GM12878 (cell line): ENCODE measurements around the gene PPP2R5A. TPM values are rescaled to one million over a fixed set of nuclear protein-coding genes. Genes with fewer than 3 reads are reported as not detected.
"Not testable (repeated sequence)": the region's sequence is repeated elsewhere in the genome, so short reads cannot be mapped to it uniquely, and the experiment has no call there.

Source experiments
- ATAC-seq: fragments of 200-7000 bp; cut with Tn5 transposase; 3 replicates; pipeline ENCODE4 v1.9.1; 2020; ENCODE audit warnings: mild to moderate bottlenecking, moderate library complexity
- BruUV-seq: library from RNA; stranded (reverse); fragments of 400-500 nt; replicated peaks from 2 replicates; lab custom pipeline; 2021; lab: Mats Ljungman, UMichigan
- CTCF ChIA-PET: fragments of 300-600 bp; sonication (Branson Sonifier 250); formaldehyde crosslinking; extraction: SDS; loops from one replicate; lab custom pipeline; 2021; ENCODE audit warnings: inconsistent platforms; lab: Yijun Ruan, JAX
- POLR2A ChIA-PET: fragments of 350-600 bp; formaldehyde crosslinking; extraction: SDS; loops from one replicate; lab custom pipeline; 2021; ENCODE audit warnings: inconsistent platforms; lab: Charles Lee
- RAD21 ChIA-PET: fragments of 300-600 bp; sonication (Branson Sonifier 250); formaldehyde crosslinking; loops from one replicate; lab custom pipeline; 2023; ENCODE audit warnings: antibody characterized with exemption; ENCODE audit not compliant: unreplicated experiment; lab: Charles Lee
- SMC1A ChIA-PET: fragments of 300-600 bp; sonication (Branson Sonifier 250); formaldehyde crosslinking; loops from one replicate; lab custom pipeline; 2023; ENCODE audit not compliant: unreplicated experiment, uncharacterized antibody; lab: Charles Lee
- DNase-seq: peaks from one replicate; pipeline ENCODE4 v3.0.0-alpha.2; 2011; ENCODE audit warnings: low read depth, low spot score
- FAIRE-seq: peaks from 3 replicates; lab custom pipeline; 2011; peaks lifted over from hg19 to GRCh38; lab: Jason Lieb, UNC
- H2AFZ ChIP-seq: 2 replicates; pipeline ENCODE4 v1.6.0; 2011; ENCODE audit warnings: low read depth, low read length, control low read depth; ENCODE audit not compliant: control insufficient read depth
- H3K27ac ChIP-seq: 2 replicates; pipeline ENCODE4 v1.5.1; 2011; ENCODE audit warnings: control low read depth; ENCODE audit not compliant: control insufficient read depth, insufficient read depth
- H3K27me3 ChIP-seq, 2 experiments: replicated peaks in 1 of 2; 2 replicates each; pipeline versions ENCODE4 v1.6.0 to v1.6.1; 2011; ENCODE audit warnings: low read length in 1 of 2; ENCODE audit not compliant: control insufficient read depth in 2 of 2, insufficient read depth in 2 of 2
- H3K36me3 ChIP-seq, 2 experiments: 2 replicates each; pipeline ENCODE4 v1.5.1; 2011; ENCODE audit warnings: low read length in 1 of 2; ENCODE audit not compliant: control insufficient read depth in 2 of 2, insufficient read depth in 2 of 2
- H3K4me1 ChIP-seq: 2 replicates; pipeline ENCODE4 v1.6.1; 2011; ENCODE audit warnings: mild to moderate bottlenecking, low read length, moderate library complexity, mixed read lengths; ENCODE audit not compliant: control insufficient read depth, insufficient read depth
- H3K4me2 ChIP-seq: 2 replicates; pipeline ENCODE4 v1.6.0; 2011; ENCODE audit warnings: control low read depth; ENCODE audit not compliant: control insufficient read depth, insufficient read depth
- H3K4me3 ChIP-seq: fragments of 200-600 bp; sonication (generic); 2 replicates; pipeline ENCODE4 v1.5.1; 2016
- H3K79me2 ChIP-seq: 2 replicates; pipeline ENCODE4 v1.6.0; 2011; ENCODE audit warnings: low read length; ENCODE audit not compliant: control insufficient read depth, insufficient read depth
- H3K9ac ChIP-seq: 2 replicates; pipeline ENCODE4 v1.8.0; 2011; ENCODE audit warnings: low read length, control low read depth, mixed read lengths; ENCODE audit not compliant: control insufficient read depth, insufficient read depth
- H3K9me3 ChIP-seq: replicated peaks from 3 replicates; pipeline ENCODE4 v1.5.1; 2011; ENCODE audit warnings: mild to moderate bottlenecking, low read length; ENCODE audit not compliant: control insufficient read depth, insufficient read depth
- H4K20me1 ChIP-seq: 2 replicates; pipeline ENCODE4 v1.6.0; 2011; ENCODE audit not compliant: control insufficient read depth, insufficient read depth
- CREB1 ChIP-seq: IDR thresholded peaks from 2 replicates; pipeline ENCODE4 v1.6.1; 2012; ENCODE audit warnings: low read depth, mild to moderate bottlenecking, inconsistent platforms
- whole genome bisulfite sequencing: methylation state at CpG from one replicate; pipeline ENCODE4 v1.1.6; 2016; ENCODE audit warnings: low lambda C conversion rate; ENCODE audit not compliant: insufficient replicate concordance, insufficient coverage; ENCODE audit errors: missing lambda C conversion rate; 5-methylcytosine and 5-hydroxymethylcytosine counted together
- in situ Hi-C: fragments of 300-500 bp; cut with MboI; formaldehyde crosslinking; loops from 9 replicates; pipeline ENCODE4 v1.14.3; 2018; ENCODE audit warnings: mixed read lengths
- intact Hi-C: fragments of 100-400 bp; cut with micrococcal nuclease; formaldehyde crosslinking; loops from one replicate; pipeline ENCODE4 v1.14.2; 2022; ENCODE audit not compliant: unreplicated experiment
- polyA plus RNA-seq, 11 experiments: library from polyadenylated mRNA; depleted of rRNA in 4 of 11; unstranded in 6 of 11; stranded (reverse) in 5 of 11; fragments of >200 nt; fragmentation: Nextera tagmentation in 4 of 11; fragmentation: Illumina TruSeq in 1 of 11; extraction: Ambion mirVana in 4 of 11; extraction: Trizol in 1 of 11; gene quantifications; 1 replicate in 1 of 11; 2 replicates in 10 of 11; pipeline versions ENCODE4 v1.2.1 to v1.2.3, GENCODE V29; 2011 to 2016; ENCODE audit warnings: inconsistent platforms in 2 of 11, missing spikeins in 2 of 11, low read depth in 1 of 11
- total RNA-seq, 4 experiments: library from RNA; depleted of rRNA in 3 of 4; stranded (reverse); fragments of >200 nt in 3 of 4; fragmentation: Illumina TruSeq in 1 of 4; extraction: Trizol in 1 of 4; gene quantifications; 2 replicates each; pipeline versions ENCODE4 v1.2.1 to v1.2.3, GENCODE V29; 2013 to 2021
- TF ChIP-seq, protein P1 (sequence below): IDR thresholded peaks from 2 replicates; pipeline ENCODE4 v1.6.1; 2012; ENCODE audit warnings: mild to moderate bottlenecking, low read depth, low read length

PPP2R5A gene
- total and polyA plus RNA-seq, 10 of the 15 experiments (the other 5 are each of a cell fraction or from before 2014, with no cell fraction given), result 15.4 to 40.6 (median 32.5) TPM

DNA sequence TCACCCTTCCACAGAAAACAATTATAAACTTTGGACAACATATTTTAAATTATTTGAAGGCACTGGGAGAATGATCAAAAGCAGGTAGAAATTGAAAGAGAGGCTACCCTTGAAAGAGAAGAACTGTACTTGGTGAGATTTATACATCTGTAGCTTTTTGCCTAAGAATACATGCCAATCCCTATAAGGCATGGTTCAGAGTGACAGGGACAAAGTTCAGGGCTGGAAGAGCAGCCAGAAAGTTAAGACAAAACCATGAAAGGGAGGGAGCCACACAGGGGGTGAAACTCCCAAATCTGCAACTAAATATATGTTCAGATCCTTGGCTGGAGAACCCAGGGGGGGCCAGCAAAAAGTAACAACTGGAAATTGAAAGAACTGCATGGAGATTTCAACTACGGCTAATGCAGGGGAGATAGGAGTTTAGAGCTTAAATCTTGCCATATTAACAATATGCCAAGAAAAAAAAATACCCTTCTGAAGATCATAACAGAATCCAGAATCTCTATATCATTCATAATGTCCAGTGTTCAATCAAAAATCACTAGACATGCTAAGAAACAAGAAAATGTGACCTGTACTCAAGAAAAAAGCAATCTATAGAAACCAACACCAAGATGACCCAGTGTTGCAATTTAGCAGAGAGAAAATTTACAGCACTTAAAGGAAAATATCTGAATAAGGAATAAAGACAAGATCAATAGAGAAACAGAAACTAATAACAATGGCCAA is 103.9 kb downstream of the PPP2R5A start:
- Histone ChIP-seq H3K4me2 (no peak overlapping the region), H3K4me3 (no peak overlapping the region), H3K27ac (no peak overlapping the region), H3K9me3 (peaks cover 2% of the 10 kb centered on the region; the same call in 2 of the 3 replicates)
- no peak for DNase-seq
- no peak for FAIRE-seq
- no peak for ATAC-seq
- BruUV-seq, result no TSS peak
- TF ChIP-seq, protein P1, sequence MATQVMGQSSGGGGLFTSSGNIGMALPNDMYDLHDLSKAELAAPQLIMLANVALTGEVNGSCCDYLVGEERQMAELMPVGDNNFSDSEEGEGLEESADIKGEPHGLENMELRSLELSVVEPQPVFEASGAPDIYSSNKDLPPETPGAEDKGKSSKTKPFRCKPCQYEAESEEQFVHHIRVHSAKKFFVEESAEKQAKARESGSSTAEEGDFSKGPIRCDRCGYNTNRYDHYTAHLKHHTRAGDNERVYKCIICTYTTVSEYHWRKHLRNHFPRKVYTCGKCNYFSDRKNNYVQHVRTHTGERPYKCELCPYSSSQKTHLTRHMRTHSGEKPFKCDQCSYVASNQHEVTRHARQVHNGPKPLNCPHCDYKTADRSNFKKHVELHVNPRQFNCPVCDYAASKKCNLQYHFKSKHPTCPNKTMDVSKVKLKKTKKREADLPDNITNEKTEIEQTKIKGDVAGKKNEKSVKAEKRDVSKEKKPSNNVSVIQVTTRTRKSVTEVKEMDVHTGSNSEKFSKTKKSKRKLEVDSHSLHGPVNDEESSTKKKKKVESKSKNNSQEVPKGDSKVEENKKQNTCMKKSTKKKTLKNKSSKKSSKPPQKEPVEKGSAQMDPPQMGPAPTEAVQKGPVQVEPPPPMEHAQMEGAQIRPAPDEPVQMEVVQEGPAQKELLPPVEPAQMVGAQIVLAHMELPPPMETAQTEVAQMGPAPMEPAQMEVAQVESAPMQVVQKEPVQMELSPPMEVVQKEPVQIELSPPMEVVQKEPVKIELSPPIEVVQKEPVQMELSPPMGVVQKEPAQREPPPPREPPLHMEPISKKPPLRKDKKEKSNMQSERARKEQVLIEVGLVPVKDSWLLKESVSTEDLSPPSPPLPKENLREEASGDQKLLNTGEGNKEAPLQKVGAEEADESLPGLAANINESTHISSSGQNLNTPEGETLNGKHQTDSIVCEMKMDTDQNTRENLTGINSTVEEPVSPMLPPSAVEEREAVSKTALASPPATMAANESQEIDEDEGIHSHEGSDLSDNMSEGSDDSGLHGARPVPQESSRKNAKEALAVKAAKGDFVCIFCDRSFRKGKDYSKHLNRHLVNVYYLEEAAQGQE, result no peak
- no peak for TF ChIP-seq CREB1
- TF ChIP-seq, all 136 proteins: peak for 0
- peaks cover 11 to 25% of the 10 kb centered on the region in 2 experiments; a peak in 3 of 4 replicates for H3K36me3 ChIP-seq
- in situ Hi-C loops (no loop called here), intact Hi-C loops (no loop called here)
- H3K27me3 ChIP-seq, result no peaks in the 10 kb centered on the region
- CTCF ChIA-PET, result interaction anchor here (2.5 kb wide), 1 partner anchor 67 kb away, joined by 10 read pairs; no protein-coding TSS in a partner anchor
- SMC1A ChIA-PET, result no interaction called here
- no peaks in the 10 kb centered on the region; the same call in 1 of the 2 replicates for H3K79me2 ChIP-seq
- RAD21 ChIA-PET, result interaction anchor here (1.3 kb wide), 1 partner anchor 67 kb away, joined by 4 read pairs; no protein-coding TSS in a partner anchor
- H3K4me1 ChIP-seq, result no peaks in the 10 kb centered on the region
- no peak overlapping the region for H2AFZ ChIP-seq
- H3K9ac ChIP-seq, result no peak overlapping the region
- POLR2A ChIA-PET, result no interaction called here
- WGBS, result 100% methylated on average over 1 of the region's 1 CpG
- H4K20me1 ChIP-seq, result no peaks in the 10 kb centered on the region

DNA sequence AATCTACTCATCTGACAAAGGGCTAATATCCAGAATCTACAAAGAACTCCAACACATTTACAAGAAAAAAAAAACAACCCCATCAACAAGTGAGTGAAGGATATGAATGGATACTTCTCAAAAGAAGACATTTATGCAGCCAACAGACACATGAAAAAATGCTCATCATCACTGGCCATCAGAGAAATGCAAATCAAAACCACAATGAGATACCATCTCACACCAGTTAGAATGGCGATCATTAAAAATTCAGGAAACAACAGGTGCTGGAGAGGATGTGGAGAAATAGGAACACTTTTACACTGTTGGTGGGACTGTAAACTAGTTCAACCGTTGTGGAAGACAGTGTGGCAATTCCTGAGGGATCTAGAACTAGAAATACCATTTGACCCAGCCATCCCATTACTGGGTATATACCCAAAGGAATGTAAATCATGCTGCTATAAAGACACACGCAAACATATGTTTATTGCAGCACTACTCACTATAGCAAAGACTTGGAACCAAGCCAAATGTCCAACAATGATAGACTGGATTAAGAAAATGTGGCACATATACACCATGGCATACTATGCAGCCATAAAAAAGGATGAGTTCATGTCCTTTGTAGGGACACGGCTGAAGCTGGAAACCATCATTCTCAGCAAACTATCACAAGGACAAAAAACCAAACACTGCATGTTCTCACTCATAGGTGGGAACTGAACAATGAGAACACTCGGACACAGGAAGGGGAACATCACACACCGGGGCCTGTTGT is 110.6 kb downstream of the PPP2R5A start:
- POLR2A ChIA-PET, BruUV-seq, H3K27ac ChIP-seq, H3K9ac ChIP-seq, H3K9me3 ChIP-seq, H3K79me2 ChIP-seq, FAIRE-seq, H3K4me2 ChIP-seq, H4K20me1 ChIP-seq, H3K4me3 ChIP-seq, in situ Hi-C loops, DNase-seq, RAD21 ChIA-PET, H3K27me3 ChIP-seq, intact Hi-C loops, H3K4me1 ChIP-seq, H2AFZ ChIP-seq, H3K36me3 ChIP-seq, ATAC-seq: not testable (repeated sequence)
- WGBS, result 84% methylated on average over 5 of the region's 6 CpGs
- CTCF ChIA-PET, result interaction anchor here (0.9 kb wide), 1 partner anchor 60 kb away, joined by 4 read pairs; no protein-coding TSS in a partner anchor
- SMC1A ChIA-PET, result interaction anchor here (1.4 kb wide), 1 partner anchor 14 kb away, joined by 5 read pairs; no protein-coding TSS in a partner anchor
